AG04450 (cell line): ENCODE data around the gene PCED1B. TPM values are rescaled to one million over a fixed set of nuclear protein-coding genes. Genes with fewer than 3 reads are reported as not detected.

Experiments
- CTCF ChIA-PET: fragments of 300-600, 350-600 bp; formaldehyde crosslinking; extraction: SDS; loops from one replicate; lab custom pipeline; 2022; ENCODE audit warnings: antibody characterized with exemption, inconsistent platforms; lab: Charles Lee
- POLR2A ChIA-PET: fragments of 350-600 bp; formaldehyde crosslinking; extraction: SDS; loops from one replicate; lab custom pipeline; 2021; ENCODE audit warnings: antibody characterized with exemption, inconsistent platforms; lab: Yijun Ruan, JAX
- DNase-seq: peaks from one replicate; pipeline ENCODE4 v3.0.0-alpha.2; 2011; ENCODE audit warnings: low read depth, low spot score
- H3K27ac ChIP-seq: one replicate; pipeline ENCODE4 v1.5.1; 2012; ENCODE audit warnings: low read depth, low read length, control low read depth
- H3K27me3 ChIP-seq: one replicate; pipeline ENCODE4 v1.6.0; 2012; ENCODE audit warnings: low read length; ENCODE audit not compliant: control insufficient read depth, insufficient read depth
- H3K4me3 ChIP-seq: 2 replicates; pipeline ENCODE4 v1.5.1; 2011; ENCODE audit warnings: mild to moderate bottlenecking, low read depth, low read length, control low read depth
- H3K9me3 ChIP-seq: 2 replicates; pipeline ENCODE4 v1.5.1; 2012; ENCODE audit warnings: low read length; ENCODE audit not compliant: control insufficient read depth, insufficient read depth
- CTCF ChIP-seq: IDR thresholded peaks from 2 replicates; pipeline ENCODE4 v1.5.1; 2011; ENCODE audit warnings: low read depth, low read length, control low read depth, inconsistent platforms
- polyA plus RNA-seq: library from polyadenylated mRNA; depleted of rRNA; stranded (reverse); fragments of >200 nt; gene quantifications from 2 replicates; pipeline ENCODE4 v1.2.3, GENCODE V29; 2011

Gene PCED1B
- polyA plus RNA-seq, 1 experiment = 0.88 TPM

GRCh38 chr12:47207829-47208248 is 128.4 kb downstream of the PCED1B start:
- CTCF ChIA-PET = interaction anchor here (1.1 kb wide), 1 partner anchor 20 kb away, joined by 3 read pairs; no protein-coding TSS in a partner anchor
- H3K9me3 ChIP-seq = no peaks in the 10 kb centered on the region
- H3K4me3 ChIP-seq = no peak overlapping the region
- H3K27ac ChIP-seq = no peak overlapping the region
- DNase-seq = no peak
- no peaks in the 10 kb centered on the region for H3K27me3 ChIP-seq
- no peak for TF ChIP-seq CTCF
- POLR2A ChIA-PET = no interaction called here

- no peak overlapping the region for H3K4me3 ChIP-seq
- CTCF ChIA-PET = no interaction called here
- no peak overlapping the region for H3K27ac ChIP-seq
- no peak for DNase-seq
- no peak for TF ChIP-seq CTCF
- H3K27me3 ChIP-seq = no peaks in the 10 kb centered on the region
- no peaks in the 10 kb centered on the region for H3K9me3 ChIP-seq
- POLR2A ChIA-PET = no interaction called here
Measured at GRCh38 chr12:47209014-47209413, 129.6 kb downstream of the PCED1B start.

GRCh38 chr12:47210776-47211175 is 131.4 kb downstream of the PCED1B start:
- Histone ChIP-seq H3K9me3 (no peaks in the 10 kb centered on the region), H3K27ac (no peak overlapping the region), H3K4me3 (no peak overlapping the region), H3K27me3 (no peaks in the 10 kb centered on the region)
- ChIA-PET CTCF (no interaction called here), POLR2A (no interaction called here)
- TF ChIP-seq CTCF = no peak
- DNase-seq = no peak

- ChIA-PET CTCF (no interaction called here), POLR2A (no interaction called here)
- TF ChIP-seq CTCF = no peak
- DNase-seq = no peak
- Histone ChIP-seq H3K4me3 (no peak overlapping the region), H3K9me3 (no peaks in the 10 kb centered on the region), H3K27ac (no peak overlapping the region), H3K27me3 (no peaks in the 10 kb centered on the region)
Measured at GRCh38 chr12:47212701-47213039, 133.2 kb downstream of the PCED1B start.

- ChIA-PET POLR2A (no interaction called here), CTCF (no interaction called here)
- Histone ChIP-seq H3K4me3 (no peak overlapping the region), H3K27me3 (no peaks in the 10 kb centered on the region), H3K9me3 (no peaks in the 10 kb centered on the region), H3K27ac (no peak overlapping the region)
- no peak for DNase-seq
- TF ChIP-seq CTCF = no peak
Measured at GRCh38 chr12:47213396-47213795, 134.0 kb downstream of the PCED1B start.
